Subcutaneous adipose tissue (tissue), 4 donors: ENCODE results near the gene NOP56. TPM values are rescaled to one million over a fixed set of nuclear protein-coding genes. Genes with fewer than 3 reads are reported as not detected.

Experiments
- CTCF ChIP-seq: fragments of 450-650 bp; IDR thresholded peaks from one replicate; pipeline ENCODE4 v1.5.1; 2016; ENCODE audit warnings: low read depth, mild to moderate bottlenecking, control low read depth, antibody characterized with exemption, moderate library complexity
- total RNA-seq, 4 donors: library from RNA; depleted of rRNA; stranded (reverse); fragments of >200 nt; gene quantifications; one replicate each; pipeline ENCODE4 v1.1.0, GENCODE V29; 2016

The NOP56 gene
- total RNA-seq, 4 donors from 2014 or later, result 47.3 to 99.5 (median 59.3) TPM

GRCh38 chr20:2655331-2656116 lies 3.1 kb downstream of the NOP56 start:
- TF ChIP-seq CTCF, result no peak

GRCh38 chr20:2656471-2657117 lies 4.2 kb downstream of the NOP56 start:
- TF ChIP-seq CTCF, result no peak

GRCh38 chr20:2657241-2657640 lies 4.8 kb downstream of the NOP56 start:
- no peak for TF ChIP-seq CTCF

- no peak for TF ChIP-seq CTCF
These were observed 5.2 kb downstream of the NOP56 start for GRCh38 chr20:2657674-2658073.

- TF ChIP-seq CTCF, result no peak
These were observed 6.3 kb downstream of the NOP56 start for GRCh38 chr20:2658414-2659354.

GRCh38 chr20:2659547-2659946 lies 7.1 kb downstream of the NOP56 start:
- TF ChIP-seq CTCF, result no peak

- TF ChIP-seq CTCF, result no peak
These were observed 11.0 kb downstream of the NOP56 start for GRCh38 chr20:2663364-2663886.
